K562 (cell line): ENCODE measurements around the gene MAP3K6. TPM values are rescaled to one million over a fixed set of nuclear protein-coding genes. Genes with fewer than 3 reads are reported as not detected.
A peak's percentile ranks its signal among the peaks of the same experiment; 100 is the strongest.

ENCODE experiments used
- ARID1B ChIP-seq: fragments of 450-650 bp; IDR thresholded peaks from 2 replicates; pipeline ENCODE4 v1.6.1; 2016; ENCODE audit warnings: antibody characterized with exemption, mild to moderate bottlenecking, inconsistent platforms
- BRCA1 ChIP-seq, 2 experiments: fragments of 450-650 bp in 1 of 2; sonication (generic) in 1 of 2; formaldehyde crosslinking in 1 of 2; IDR thresholded peaks; 2 replicates each; pipeline versions ENCODE4 v1.5.0 to v1.6.1; 2017 to 2020; ENCODE audit warnings: mild to moderate bottlenecking in 1 of 2, missing genetic modification reagents in 1 of 2
- CBX3 ChIP-seq, 2 experiments: IDR thresholded peaks; 1 replicate in 1 of 2; 2 replicates in 1 of 2; pipeline ENCODE4 v1.6.1; 2012; ENCODE audit warnings: inconsistent platforms in 2 of 2, low read length in 2 of 2, borderline replicate concordance in 1 of 2, control low read depth in 1 of 2
- DPF2 ChIP-seq: fragments of 450-650 bp; IDR thresholded peaks from 2 replicates; pipeline ENCODE4 v1.6.1; 2016
- ESRRA ChIP-seq: fragments of 450-650 bp; IDR thresholded peaks from 2 replicates; pipeline ENCODE4 v1.6.1; 2014; ENCODE audit warnings: low read depth, mild to moderate bottlenecking, moderate library complexity, borderline replicate concordance
- FIP1L1 ChIP-seq: fragments of 200-400 bp; formaldehyde crosslinking; IDR thresholded peaks from 2 replicates; pipeline ENCODE4 v1.6.1; 2018; ENCODE audit warnings: mild to moderate bottlenecking, low read depth, low read length; ENCODE audit not compliant: poor library complexity, severe bottlenecking
- HLTF ChIP-seq: fragments of 450-650 bp; IDR thresholded peaks from 2 replicates; pipeline ENCODE4 v1.6.1; 2016
- HMG20A ChIP-seq: fragments of 450-650 bp; formaldehyde crosslinking; conservative IDR thresholded peaks from 2 replicates; pipeline ENCODE4 v1.4.0; 2020; ENCODE audit warnings: mild to moderate bottlenecking, mixed read lengths
- HMG20B ChIP-seq: fragments of 250-450 bp; sonication (Bioruptor Pico); IDR thresholded peaks from 2 replicates; pipeline ENCODE4 v1.5.0; 2021; ENCODE audit warnings: mild to moderate bottlenecking
- L3MBTL2 ChIP-seq: fragments of 450-650 bp; IDR thresholded peaks from 2 replicates; pipeline ENCODE4 v1.6.1; 2016; ENCODE audit warnings: mild to moderate bottlenecking, moderate library complexity
- MECOM ChIP-seq: fragments of 250-450 bp; sonication (Bioruptor Pico); IDR thresholded peaks from 2 replicates; pipeline ENCODE4 v1.8.0; 2022; ENCODE audit warnings: inconsistent platforms
- NFRKB ChIP-seq: fragments of 450-650 bp; IDR thresholded peaks from 2 replicates; pipeline ENCODE4 v1.6.1; 2016; ENCODE audit warnings: low read depth
- PKNOX1 ChIP-seq: fragments of 450-650 bp; IDR thresholded peaks from 2 replicates; pipeline ENCODE4 v1.6.1; 2016
- SMAD3 ChIP-seq: fragments of 450-650 bp; formaldehyde crosslinking; conservative IDR thresholded peaks from 2 replicates; pipeline ENCODE4 v1.4.0; 2020; ENCODE audit warnings: mild to moderate bottlenecking
- TAF9B ChIP-seq: fragments of 450-650 bp; IDR thresholded peaks from 2 replicates; pipeline ENCODE4 v1.6.1; 2018; ENCODE audit warnings: mild to moderate bottlenecking; ENCODE audit not compliant: partially characterized antibody
- XRCC4 ChIP-seq: IDR thresholded peaks from one replicate; pipeline ENCODE4 v1.6.1; 2011; ENCODE audit not compliant: insufficient read depth, insufficient read length; ENCODE audit errors: extremely low read depth
- YY1 ChIP-seq, 3 experiments: IDR thresholded peaks; 2 replicates each; pipeline ENCODE4 v1.6.1; 2011; ENCODE audit warnings: low read length in 2 of 3, mild to moderate bottlenecking in 2 of 3, moderate library complexity in 2 of 3, borderline replicate concordance in 1 of 3, control low read depth in 1 of 3, low read depth in 1 of 3; ENCODE audit not compliant: insufficient read depth in 3 of 3, insufficient replicate concordance in 2 of 3, control insufficient read depth in 1 of 3, insufficient read length in 1 of 3; ENCODE audit errors: extremely low read depth in 1 of 3
- ZBTB34 ChIP-seq: fragments of 250-450 bp; sonication (Bioruptor Pico); IDR thresholded peaks from 2 replicates; pipeline ENCODE4 v1.8.0; 2021; ENCODE audit warnings: mild to moderate bottlenecking, moderate library complexity
- ZBTB7A ChIP-seq: IDR thresholded peaks from 2 replicates; pipeline ENCODE4 v1.6.1; 2011; ENCODE audit warnings: low read depth, mild to moderate bottlenecking, low read length, moderate library complexity, borderline replicate concordance; ENCODE audit not compliant: control insufficient read depth
- ZNF263 ChIP-seq: sonication (generic); formaldehyde crosslinking; IDR thresholded peaks from 2 replicates; pipeline ENCODE4 v1.8.0; 2022; ENCODE audit warnings: mild to moderate bottlenecking, missing genetic modification reagents, borderline replicate concordance
- polyA plus RNA-seq, 8 experiments: library from polyadenylated mRNA; depleted of rRNA in 4 of 8; stranded (reverse) in 5 of 8; unstranded in 3 of 8; fragments of >200 nt; fragmentation: Nextera tagmentation in 2 of 8; fragmentation: Illumina TruSeq in 1 of 8; extraction: Ambion mirVana in 2 of 8; extraction: Trizol in 1 of 8; gene quantifications; 2 replicates each; pipeline versions ENCODE4 v1.2.1 to v1.2.3, GENCODE V29; 2011 to 2014; ENCODE audit warnings: inconsistent platforms in 1 of 8, missing spikeins in 1 of 8
- total RNA-seq, 7 experiments: library from RNA; depleted of rRNA in 6 of 7; stranded (reverse); fragments of >200 nt in 6 of 7; fragmentation: Illumina TruSeq in 2 of 7; extraction: Trizol in 2 of 7; gene quantifications; 2 replicates each; pipeline versions ENCODE4 v1.2.1 to v1.2.3, GENCODE V29; 2011 to 2021; ENCODE audit warnings: low replicate concordance in 1 of 7
- TF ChIP-seq, protein P1 (sequence below): sonication (generic); formaldehyde crosslinking; IDR thresholded peaks from 2 replicates; pipeline ENCODE4 v1.8.1; 2023; ENCODE audit warnings: mild to moderate bottlenecking, missing genetic modification reagents
- TF ChIP-seq, protein P2 (sequence below): fragments of 450-650 bp; IDR thresholded peaks from 2 replicates; pipeline ENCODE4 v1.6.1; 2016; ENCODE audit warnings: low read depth, mild to moderate bottlenecking, moderate library complexity
- TF ChIP-seq, protein P3 (sequence below): IDR thresholded peaks from 2 replicates; pipeline ENCODE4 v1.6.1; 2011; ENCODE audit not compliant: insufficient read length; ENCODE audit errors: extremely low read depth

MAP3K6 gene
- total and polyA plus RNA-seq, 9 of the 15 experiments (the other 6 are each of a cell fraction or from before 2014, with no cell fraction given): 0.99 to 21.9 (median 7.0) TPM

- TF ChIP-seq, protein P1, sequence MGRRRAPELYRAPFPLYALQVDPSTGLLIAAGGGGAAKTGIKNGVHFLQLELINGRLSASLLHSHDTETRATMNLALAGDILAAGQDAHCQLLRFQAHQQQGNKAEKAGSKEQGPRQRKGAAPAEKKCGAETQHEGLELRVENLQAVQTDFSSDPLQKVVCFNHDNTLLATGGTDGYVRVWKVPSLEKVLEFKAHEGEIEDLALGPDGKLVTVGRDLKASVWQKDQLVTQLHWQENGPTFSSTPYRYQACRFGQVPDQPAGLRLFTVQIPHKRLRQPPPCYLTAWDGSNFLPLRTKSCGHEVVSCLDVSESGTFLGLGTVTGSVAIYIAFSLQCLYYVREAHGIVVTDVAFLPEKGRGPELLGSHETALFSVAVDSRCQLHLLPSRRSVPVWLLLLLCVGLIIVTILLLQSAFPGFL (CRISPR knock-in tag): no peak
- TF ChIP-seq HMG20B (CRISPR knock-in tag) (no peak), ESRRA (no peak), L3MBTL2 (0 out of 2 replicates have a peak, but pooled peaks have one; percentile 17), MECOM (CRISPR knock-in tag) (no peak), FIP1L1 (no peak), XRCC4 (no peak), YY1 (IDR thresholded peaks at IDR 0.05; ENCODE audit: borderline replicate concordance in 1 of 3, control insufficient read depth in 1 of 3, extremely low read depth in 1 of 3, insufficient read depth in 3 of 3, insufficient read length in 1 of 3, insufficient replicate concordance in 2 of 3, low read depth in 1 of 3, low read length in 2 of 3) (peak in 1 of 3 experiments; percentile 79), DPF2 (0 out of 2 replicates have a peak, but pooled peaks have one; percentile 20), PKNOX1 (peak; percentile 13; the same call in 1 of the 2 replicates), SMAD3 (CRISPR knock-in tag) (no peak), BRCA1 (IDR thresholded peaks at IDR 0.05) (no peak), BRCA1 (CRISPR knock-in tag; IDR thresholded peaks at IDR 0.05) (no peak), ZBTB34 (CRISPR knock-in tag) (no peak), TAF9B (no peak), ARID1B (no peak), HLTF (no peak), ZNF263 (CRISPR knock-in tag) (no peak), ZBTB7A (peak; percentile 42), HMG20A (CRISPR knock-in tag) (no peak), NFRKB (0 out of 2 replicates have a peak, but pooled peaks have one; percentile 22), CBX3 (IDR thresholded peaks at IDR 0.05; ENCODE audit: borderline replicate concordance in 1 of 2, low read length in 2 of 2) (no peak)
- TF ChIP-seq, protein P2, sequence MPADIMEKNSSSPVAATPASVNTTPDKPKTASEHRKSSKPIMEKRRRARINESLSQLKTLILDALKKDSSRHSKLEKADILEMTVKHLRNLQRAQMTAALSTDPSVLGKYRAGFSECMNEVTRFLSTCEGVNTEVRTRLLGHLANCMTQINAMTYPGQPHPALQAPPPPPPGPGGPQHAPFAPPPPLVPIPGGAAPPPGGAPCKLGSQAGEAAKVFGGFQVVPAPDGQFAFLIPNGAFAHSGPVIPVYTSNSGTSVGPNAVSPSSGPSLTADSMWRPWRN: no peak
- TF ChIP-seq, protein P3, sequence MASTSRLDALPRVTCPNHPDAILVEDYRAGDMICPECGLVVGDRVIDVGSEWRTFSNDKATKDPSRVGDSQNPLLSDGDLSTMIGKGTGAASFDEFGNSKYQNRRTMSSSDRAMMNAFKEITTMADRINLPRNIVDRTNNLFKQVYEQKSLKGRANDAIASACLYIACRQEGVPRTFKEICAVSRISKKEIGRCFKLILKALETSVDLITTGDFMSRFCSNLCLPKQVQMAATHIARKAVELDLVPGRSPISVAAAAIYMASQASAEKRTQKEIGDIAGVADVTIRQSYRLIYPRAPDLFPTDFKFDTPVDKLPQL: no peak
Measured at GRCh38 chr1:27365372-27366112, 1.2 kb downstream of the MAP3K6 start (continued).
